GM12878 (cell line): ENCODE results near the gene N4BP2. TPM values are rescaled to one million over a fixed set of nuclear protein-coding genes. Genes with fewer than 3 reads are reported as not detected.

Source experiments
- ATAC-seq: fragments of 200-7000 bp; cut with Tn5 transposase; 3 replicates; pipeline ENCODE4 v1.9.1; 2020; ENCODE audit warnings: mild to moderate bottlenecking, moderate library complexity
- BruUV-seq: library from RNA; stranded (reverse); fragments of 400-500 nt; replicated peaks from 2 replicates; lab custom pipeline; 2021; lab: Mats Ljungman, UMichigan
- CTCF ChIA-PET: fragments of 300-600 bp; sonication (Branson Sonifier 250); formaldehyde crosslinking; extraction: SDS; loops from one replicate; lab custom pipeline; 2021; ENCODE audit warnings: inconsistent platforms; lab: Yijun Ruan, JAX
- POLR2A ChIA-PET: fragments of 350-600 bp; formaldehyde crosslinking; extraction: SDS; loops from one replicate; lab custom pipeline; 2021; ENCODE audit warnings: inconsistent platforms; lab: Charles Lee
- RAD21 ChIA-PET: fragments of 300-600 bp; sonication (Branson Sonifier 250); formaldehyde crosslinking; loops from one replicate; lab custom pipeline; 2023; ENCODE audit warnings: antibody characterized with exemption; ENCODE audit not compliant: unreplicated experiment; lab: Charles Lee
- SMC1A ChIA-PET: fragments of 300-600 bp; sonication (Branson Sonifier 250); formaldehyde crosslinking; loops from one replicate; lab custom pipeline; 2023; ENCODE audit not compliant: unreplicated experiment, uncharacterized antibody; lab: Charles Lee
- DNase-seq: peaks from one replicate; pipeline ENCODE4 v3.0.0-alpha.2; 2011; ENCODE audit warnings: low read depth, low spot score
- FAIRE-seq: peaks from 3 replicates; lab custom pipeline; 2011; peaks lifted over from hg19 to GRCh38; lab: Jason Lieb, UNC
- H2AFZ ChIP-seq: 2 replicates; pipeline ENCODE4 v1.6.0; 2011; ENCODE audit warnings: low read depth, low read length, control low read depth; ENCODE audit not compliant: control insufficient read depth
- H3K27ac ChIP-seq: 2 replicates; pipeline ENCODE4 v1.5.1; 2011; ENCODE audit warnings: control low read depth; ENCODE audit not compliant: control insufficient read depth, insufficient read depth
- H3K27me3 ChIP-seq, 2 experiments: replicated peaks in 1 of 2; 2 replicates each; pipeline versions ENCODE4 v1.6.0 to v1.6.1; 2011; ENCODE audit warnings: low read length in 1 of 2; ENCODE audit not compliant: control insufficient read depth in 2 of 2, insufficient read depth in 2 of 2
- H3K36me3 ChIP-seq, 2 experiments: 2 replicates each; pipeline ENCODE4 v1.5.1; 2011; ENCODE audit warnings: low read length in 1 of 2; ENCODE audit not compliant: control insufficient read depth in 2 of 2, insufficient read depth in 2 of 2
- H3K4me1 ChIP-seq: 2 replicates; pipeline ENCODE4 v1.6.1; 2011; ENCODE audit warnings: mild to moderate bottlenecking, low read length, moderate library complexity, mixed read lengths; ENCODE audit not compliant: control insufficient read depth, insufficient read depth
- H3K4me2 ChIP-seq: 2 replicates; pipeline ENCODE4 v1.6.0; 2011; ENCODE audit warnings: control low read depth; ENCODE audit not compliant: control insufficient read depth, insufficient read depth
- H3K4me3 ChIP-seq: fragments of 200-600 bp; sonication (generic); 2 replicates; pipeline ENCODE4 v1.5.1; 2016
- H3K79me2 ChIP-seq: 2 replicates; pipeline ENCODE4 v1.6.0; 2011; ENCODE audit warnings: low read length; ENCODE audit not compliant: control insufficient read depth, insufficient read depth
- H3K9ac ChIP-seq: 2 replicates; pipeline ENCODE4 v1.8.0; 2011; ENCODE audit warnings: low read length, control low read depth, mixed read lengths; ENCODE audit not compliant: control insufficient read depth, insufficient read depth
- H3K9me3 ChIP-seq: replicated peaks from 3 replicates; pipeline ENCODE4 v1.5.1; 2011; ENCODE audit warnings: mild to moderate bottlenecking, low read length; ENCODE audit not compliant: control insufficient read depth, insufficient read depth
- H4K20me1 ChIP-seq: 2 replicates; pipeline ENCODE4 v1.6.0; 2011; ENCODE audit not compliant: control insufficient read depth, insufficient read depth
- ATF7 ChIP-seq: fragments of 450-650 bp; IDR thresholded peaks from 2 replicates; pipeline ENCODE4 v1.6.1; 2016; ENCODE audit warnings: low read depth, mild to moderate bottlenecking
- BHLHE40 ChIP-seq, 2 experiments: fragments of 450-650 bp in 1 of 2; IDR thresholded peaks; 2 replicates each; pipeline ENCODE4 v1.6.1; 2011 to 2017; ENCODE audit warnings: low read depth in 2 of 2, borderline replicate concordance in 1 of 2, improper control_type of control experiment in 1 of 2, low read length in 1 of 2, mild to moderate bottlenecking in 1 of 2
- CHD2 ChIP-seq: IDR thresholded peaks from 2 replicates; pipeline ENCODE4 v1.6.1; 2011; ENCODE audit warnings: low read depth, low read length, improper control_type of control experiment, borderline replicate concordance
- GATAD2B ChIP-seq: fragments of 450-650 bp; conservative IDR thresholded peaks from 2 replicates; pipeline ENCODE4 v1.6.1; 2017; ENCODE audit warnings: low read depth, mild to moderate bottlenecking, moderate library complexity
- IKZF1 ChIP-seq: fragments of 450-650 bp; conservative IDR thresholded peaks from 2 replicates; pipeline ENCODE4 v1.6.1; 2017; ENCODE audit warnings: antibody characterized with exemption, mild to moderate bottlenecking
- IKZF2 ChIP-seq, 2 experiments: fragments of 450-650 bp; IDR thresholded peaks; 2 replicates each; pipeline ENCODE4 v1.6.1; 2017; ENCODE audit warnings: mild to moderate bottlenecking in 2 of 2, moderate library complexity in 2 of 2
- MAX ChIP-seq: IDR thresholded peaks from 2 replicates; pipeline ENCODE4 v1.6.1; 2012; ENCODE audit warnings: low read depth, low read length, improper control_type of control experiment
- MLLT1 ChIP-seq: fragments of 450-650 bp; IDR thresholded peaks from 2 replicates; pipeline ENCODE4 v1.6.1; 2016; ENCODE audit warnings: mild to moderate bottlenecking
- NFYA ChIP-seq: IDR thresholded peaks from 2 replicates; pipeline ENCODE4 v1.6.1; 2011; ENCODE audit warnings: low read depth, mild to moderate bottlenecking, low read length, improper control_type of control experiment, borderline replicate concordance
- NKRF ChIP-seq: fragments of 450-650 bp; conservative IDR thresholded peaks from 2 replicates; pipeline ENCODE4 v1.6.1; 2017; ENCODE audit warnings: mild to moderate bottlenecking, moderate library complexity
- PAX8 ChIP-seq: fragments of 450-650 bp; IDR thresholded peaks from 2 replicates; pipeline ENCODE4 v1.6.1; 2017; ENCODE audit warnings: mild to moderate bottlenecking, moderate library complexity
- POLR2AphosphoS2 ChIP-seq: IDR thresholded peaks from 2 replicates; pipeline ENCODE4 v1.6.1; 2011; ENCODE audit warnings: low read depth, mild to moderate bottlenecking, low read length, improper control_type of control experiment, moderate library complexity
- POU2F2 ChIP-seq: IDR thresholded peaks from 3 replicates; pipeline ENCODE4 v1.6.1; 2011; ENCODE audit warnings: low read depth, mild to moderate bottlenecking, low read length, borderline replicate concordance
- TAF1 ChIP-seq: IDR thresholded peaks from 2 replicates; pipeline ENCODE4 v1.6.1; 2011; ENCODE audit warnings: mild to moderate bottlenecking, low read depth, low read length, borderline replicate concordance
- ZNF622 ChIP-seq: fragments of 450-650 bp; IDR thresholded peaks from 2 replicates; pipeline ENCODE4 v1.6.1; 2017; ENCODE audit warnings: mild to moderate bottlenecking, inconsistent platforms
- WGBS: methylation state at CpG from one replicate; pipeline ENCODE4 v1.1.6; 2016; ENCODE audit warnings: low lambda C conversion rate; ENCODE audit not compliant: insufficient replicate concordance, insufficient coverage; ENCODE audit errors: missing lambda C conversion rate; 5-methylcytosine and 5-hydroxymethylcytosine counted together
- in situ Hi-C: fragments of 300-500 bp; cut with MboI; formaldehyde crosslinking; loops from 9 replicates; pipeline ENCODE4 v1.14.3; 2018; ENCODE audit warnings: mixed read lengths
- intact Hi-C: fragments of 100-400 bp; cut with micrococcal nuclease; formaldehyde crosslinking; loops from one replicate; pipeline ENCODE4 v1.14.2; 2022; ENCODE audit not compliant: unreplicated experiment
- polyA plus RNA-seq, 11 experiments: library from polyadenylated mRNA; depleted of rRNA in 4 of 11; unstranded in 6 of 11; stranded (reverse) in 5 of 11; fragments of >200 nt; fragmentation: Nextera tagmentation in 4 of 11; fragmentation: Illumina TruSeq in 1 of 11; extraction: Ambion mirVana in 4 of 11; extraction: Trizol in 1 of 11; gene quantifications; 1 replicate in 1 of 11; 2 replicates in 10 of 11; pipeline versions ENCODE4 v1.2.1 to v1.2.3, GENCODE V29; 2011 to 2016; ENCODE audit warnings: inconsistent platforms in 2 of 11, missing spikeins in 2 of 11, low read depth in 1 of 11
- total RNA-seq, 4 experiments: library from RNA; depleted of rRNA in 3 of 4; stranded (reverse); fragments of >200 nt in 3 of 4; fragmentation: Illumina TruSeq in 1 of 4; extraction: Trizol in 1 of 4; gene quantifications; 2 replicates each; pipeline versions ENCODE4 v1.2.1 to v1.2.3, GENCODE V29; 2013 to 2021
- TF ChIP-seq, protein P1 (sequence below): fragments of 450-650 bp; IDR thresholded peaks from 2 replicates; pipeline ENCODE4 v1.6.1; 2017; ENCODE audit warnings: mild to moderate bottlenecking, low read depth, inconsistent platforms; ENCODE audit not compliant: poor library complexity, severe bottlenecking

Gene N4BP2
- total and polyA plus RNA-seq, 10 of the 15 experiments (the other 5 are each of a cell fraction or from before 2014, with no cell fraction given), result 2.3 to 18.7 (median 10.0) TPM

DNA sequence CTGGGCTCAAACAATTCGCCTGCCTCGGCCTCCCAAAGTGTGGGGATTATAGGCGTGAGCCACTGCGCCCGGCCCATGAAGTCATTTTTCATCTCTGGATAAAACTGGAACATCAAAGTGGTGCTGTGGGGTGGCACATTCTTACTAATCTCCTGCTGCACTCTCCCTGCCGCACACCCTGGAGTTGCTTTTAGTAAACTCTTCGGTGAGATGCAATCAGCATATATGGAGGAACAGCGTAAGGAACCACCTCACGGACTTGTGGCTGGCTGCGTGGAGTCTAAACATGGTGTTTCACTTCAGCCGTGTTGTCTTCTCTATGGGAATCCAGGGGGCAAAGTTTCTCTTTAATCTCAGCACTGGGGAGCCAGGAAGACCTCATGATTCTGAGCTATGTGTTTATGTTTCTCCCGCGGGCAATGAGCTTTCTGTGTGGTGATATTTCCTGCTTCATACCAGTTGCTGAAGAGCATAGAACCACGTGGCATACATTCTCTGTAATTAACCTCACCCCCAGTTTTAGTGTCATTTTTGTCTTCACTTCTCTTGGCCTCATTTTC, 138.0 kb downstream of the N4BP2 start:
- POLR2A ChIA-PET, result interaction anchor here (0.7 to 12.0 kb wide), 15 partner anchors 10 to 475 kb away, joined by 3 to 214 read pairs (median 7); partner anchors contain the start of gene N4BP2
- Histone ChIP-seq H3K36me3 (no peaks in the 10 kb centered on the region; a peak in 1 of 4 replicates), H3K79me2 (peaks cover 98% of the 10 kb centered on the region), H3K4me2 (peak overlapping the region; percentile 91), H3K4me3 (peak overlapping the region; percentile 88), H4K20me1 (no peaks in the 10 kb centered on the region), H3K9me3 (no peaks in the 10 kb centered on the region), H3K27me3 (no peaks in the 10 kb centered on the region), H3K27ac (peak overlapping the region; percentile 92), H3K4me1 (peaks cover under 1% of the 10 kb centered on the region; the same call in 1 of the 2 replicates), H2AFZ (no peak overlapping the region), H3K9ac (peak overlapping the region; percentile 99)
- SMC1A ChIA-PET, result interaction anchor here (1.0 to 20.3 kb wide), 15 partner anchors 8 to 136 kb away, joined by 3 to 374 read pairs (median 5); no protein-coding TSS in a partner anchor
- intact Hi-C loops, result loop anchor here (5.0 to 10.0 kb wide), 5 partner anchors 428 to 1150 kb away; no protein-coding TSS in a partner anchor
- DNase-seq, result no peak
- CTCF ChIA-PET, result interaction anchor here (0.9 to 4.8 kb wide), 8 partner anchors 9 to 139 kb away, joined by 3 to 34 read pairs (median 14); no protein-coding TSS in a partner anchor
- 1% methylated on average over 14 of the region's 14 CpGs for WGBS
- RAD21 ChIA-PET, result interaction anchor here (0.6 to 18.0 kb wide), 15 partner anchors 7 to 468 kb away, joined by 3 to 356 read pairs (median 9); partner anchors contain the start of gene N4BP2
- FAIRE-seq, result no peak
- ATAC-seq, result peak; percentile 11
- BruUV-seq, result TSS peak; percentile 60
- in situ Hi-C loops, result loop anchor here (25.0 kb wide), 1 partner anchor 1382 kb away; the partner anchor contains the start of gene TLR1
- TF ChIP-seq NKRF (peak; percentile 46; the same call in 1 of the 2 replicates), IKZF2 (IDR thresholded peaks at IDR 0.05) (0 out of 4 replicates have a peak, but pooled peaks of 1 of the 2 experiments have one; percentile 5), POLR2AphosphoS2 (peak; percentile 76; the same call in 1 of the 2 replicates), NFYA (no peak), ATF7 (0 out of 2 replicates have a peak, but pooled peaks have one; percentile 29), GATAD2B (peak; percentile 50; the same call in 1 of the 2 replicates), POU2F2 (peak; percentile 64; the same call in 1 of the 3 replicates), PAX8 (peak; percentile 22; the same call in 1 of the 2 replicates), MLLT1 (peak; percentile 87), CHD2 (no peak), BHLHE40 (IDR thresholded peaks at IDR 0.05; ENCODE audit: borderline replicate concordance in 1 of 2, low read depth in 2 of 2, low read length in 1 of 2) (peak; percentile 5 to 40; a peak in 1 of 4 replicates), IKZF1 (0 out of 2 replicates have a peak, but pooled peaks have one; percentile 33), TAF1 (peak; percentile 72; the same call in 1 of the 2 replicates), ZNF622 (no peak), MAX (peak; percentile 70)
- TF ChIP-seq, protein P1, sequence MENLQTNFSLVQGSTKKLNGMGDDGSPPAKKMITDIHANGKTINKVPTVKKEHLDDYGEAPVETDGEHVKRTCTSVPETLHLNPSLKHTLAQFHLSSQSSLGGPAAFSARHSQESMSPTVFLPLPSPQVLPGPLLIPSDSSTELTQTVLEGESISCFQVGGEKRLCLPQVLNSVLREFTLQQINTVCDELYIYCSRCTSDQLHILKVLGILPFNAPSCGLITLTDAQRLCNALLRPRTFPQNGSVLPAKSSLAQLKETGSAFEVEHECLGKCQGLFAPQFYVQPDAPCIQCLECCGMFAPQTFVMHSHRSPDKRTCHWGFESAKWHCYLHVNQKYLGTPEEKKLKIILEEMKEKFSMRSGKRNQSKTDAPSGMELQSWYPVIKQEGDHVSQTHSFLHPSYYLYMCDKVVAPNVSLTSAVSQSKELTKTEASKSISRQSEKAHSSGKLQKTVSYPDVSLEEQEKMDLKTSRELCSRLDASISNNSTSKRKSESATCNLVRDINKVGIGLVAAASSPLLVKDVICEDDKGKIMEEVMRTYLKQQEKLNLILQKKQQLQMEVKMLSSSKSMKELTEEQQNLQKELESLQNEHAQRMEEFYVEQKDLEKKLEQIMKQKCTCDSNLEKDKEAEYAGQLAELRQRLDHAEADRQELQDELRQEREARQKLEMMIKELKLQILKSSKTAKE, result peak; percentile 26
